Large intestine (tissue), 3 donors: ENCODE data around the gene TXNDC15. TPM values are rescaled to one million over a fixed set of nuclear protein-coding genes. Genes with fewer than 3 reads are reported as not detected.
"Not testable (repeated sequence)": the region's sequence is repeated elsewhere in the genome, so short reads cannot be mapped to it uniquely, and the experiment has no call there.

Experiments used
- DNase-seq, 2 donors: peaks; one replicate each; pipeline versions ENCODE4 v3.0.0 to v3.0.0-alpha.2; 2013
- H3K27ac ChIP-seq: one replicate; pipeline ENCODE4 v1.5.1; 2013; ENCODE audit warnings: low read length
- H3K27me3 ChIP-seq: 2 replicates; pipeline ENCODE4 v1.6.1; 2013; ENCODE audit warnings: low read length; ENCODE audit not compliant: control insufficient read depth, insufficient read depth
- H3K36me3 ChIP-seq: 2 replicates; pipeline ENCODE4 v1.6.1; 2013; ENCODE audit warnings: low read length; ENCODE audit not compliant: control insufficient read depth, insufficient read depth
- H3K4me1 ChIP-seq: one replicate; pipeline ENCODE4 v1.6.1; 2013; ENCODE audit warnings: low read length; ENCODE audit not compliant: control insufficient read depth, insufficient read depth
- H3K4me3 ChIP-seq: one replicate; pipeline ENCODE4 v1.5.1; 2013; ENCODE audit warnings: low read length
- H3K9me3 ChIP-seq: one replicate; pipeline ENCODE4 v1.6.1; 2013; ENCODE audit warnings: mild to moderate bottlenecking, low read depth, low read length, moderate library complexity; ENCODE audit not compliant: control insufficient read depth
- WGBS: methylation state at CpG from one replicate; pipeline ENCODE4 v1.1.5; 2013; ENCODE audit warnings: low lambda C conversion rate; ENCODE audit not compliant: insufficient coverage; 5-methylcytosine and 5-hydroxymethylcytosine counted together
- polyA plus RNA-seq: library from polyadenylated mRNA; unstranded; fragments of 120-200 nt; gene quantifications from one replicate; pipeline ENCODE4 v1.2.1, GENCODE V29; 2013

The TXNDC15 gene
- polyA plus RNA-seq, 1 donor: 39.0 TPM

DNA sequence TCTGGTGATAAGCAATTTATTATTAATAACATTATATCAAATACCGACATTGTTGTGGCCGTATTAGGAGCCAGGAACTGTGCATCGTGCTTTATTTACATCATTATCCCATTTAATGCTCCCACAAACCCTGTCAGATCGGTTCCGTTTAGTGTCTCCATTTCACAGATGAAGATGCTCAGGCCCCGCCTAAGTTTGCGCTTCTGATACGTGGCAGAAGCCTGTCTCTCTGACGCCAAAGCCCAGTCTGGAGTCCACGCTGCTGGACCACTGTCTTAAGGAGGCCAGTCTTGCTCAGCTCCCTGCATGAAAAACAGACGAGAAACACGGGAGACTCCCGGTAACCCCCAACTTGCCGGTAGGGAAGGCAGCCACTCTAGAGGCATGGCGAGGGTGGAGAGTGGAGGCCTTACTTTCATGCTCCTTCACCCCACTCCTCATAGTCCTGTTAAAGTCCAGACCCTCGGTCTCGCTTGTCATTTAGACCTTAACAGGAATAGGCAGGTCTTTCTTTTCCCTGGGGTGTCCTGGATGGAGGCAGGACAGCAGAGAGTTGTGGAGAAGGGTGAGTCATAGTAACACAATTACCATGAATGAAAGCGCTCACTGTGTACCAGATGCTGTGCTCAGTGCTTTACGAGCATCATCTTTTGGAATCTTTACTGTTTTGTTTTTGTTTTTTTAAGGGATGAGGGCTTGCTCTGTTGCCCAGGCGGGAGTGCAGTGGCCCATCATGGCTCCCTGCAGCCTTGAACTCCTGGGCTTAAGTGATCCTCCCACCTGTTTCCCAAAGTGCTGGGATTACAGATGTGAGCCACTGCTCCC, 872 bp downstream of the TXNDC15 start:
- Histone ChIP-seq H3K4me1 (peaks cover 9% of the 10 kb centered on the region), H3K9me3 (no peaks in the 10 kb centered on the region), H3K27me3 (no peaks in the 10 kb centered on the region), H3K4me3 (peak overlapping the region; percentile 89), H3K36me3 (peaks cover 6% of the 10 kb centered on the region), H3K27ac (peak overlapping the region; percentile 88)
- DNase-seq: peak; percentile 26 to 63
- 45% methylated on average over 2 of the region's 20 CpGs for WGBS

DNA sequence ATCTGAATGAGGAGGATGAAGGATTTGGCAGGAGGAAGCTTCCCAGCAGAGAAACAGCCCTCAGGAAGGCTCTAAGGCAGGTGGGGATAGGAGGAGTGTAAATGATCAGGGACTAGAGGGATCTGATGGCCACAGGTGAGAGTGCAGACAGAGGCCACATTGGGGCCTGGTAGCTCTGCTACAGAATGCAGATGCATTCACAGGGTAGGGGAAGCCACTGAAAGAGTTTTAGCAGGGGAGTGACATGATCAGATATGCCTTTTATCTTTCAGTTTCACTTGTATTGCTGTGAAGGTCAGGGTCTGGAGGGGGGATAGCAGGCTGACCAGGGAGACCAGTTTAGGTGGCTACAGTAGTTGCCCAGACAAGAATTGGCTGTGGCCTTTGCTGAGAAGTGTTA, 3.0 kb downstream of the TXNDC15 start:
- Histone ChIP-seq H3K27me3 (no peaks in the 10 kb centered on the region), H3K9me3 (no peaks in the 10 kb centered on the region), H3K4me3 (no peak overlapping the region), H3K4me1 (peaks cover 9% of the 10 kb centered on the region), H3K36me3 (peaks cover 6% of the 10 kb centered on the region), H3K27ac (no peak overlapping the region)
- no peak for DNase-seq

DNA sequence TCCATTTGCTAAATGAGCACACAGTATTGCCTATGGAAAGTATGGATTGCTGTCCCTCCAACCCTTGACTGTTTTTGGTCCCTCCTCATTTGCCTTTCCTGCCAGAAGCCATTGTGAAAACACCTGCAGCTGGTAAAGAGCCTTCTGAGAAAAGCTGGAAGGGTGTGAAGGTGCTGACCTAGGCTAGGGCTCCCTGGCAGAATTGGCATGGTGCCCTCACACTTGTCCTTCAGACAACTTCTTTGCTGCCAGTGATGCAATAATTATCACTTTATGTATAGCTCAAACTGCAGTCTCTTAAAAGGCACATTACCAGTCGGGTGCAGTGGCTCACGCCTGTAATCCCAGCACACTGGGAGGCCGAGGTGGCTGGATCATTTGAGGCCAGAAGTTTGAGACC, 4.2 kb downstream of the TXNDC15 start:
- no peaks in the 10 kb centered on the region for H3K9me3 ChIP-seq
- WGBS: no CpG with 5 or more reads among the region's 3 CpGs
- no peaks in the 10 kb centered on the region for H3K27me3 ChIP-seq
- H3K36me3 ChIP-seq: peaks cover 6% of the 10 kb centered on the region
- no peak overlapping the region for H3K27ac ChIP-seq
- DNase-seq: no peak
- H3K4me1 ChIP-seq: peaks cover 9% of the 10 kb centered on the region
- H3K4me3 ChIP-seq: no peak overlapping the region

DNA sequence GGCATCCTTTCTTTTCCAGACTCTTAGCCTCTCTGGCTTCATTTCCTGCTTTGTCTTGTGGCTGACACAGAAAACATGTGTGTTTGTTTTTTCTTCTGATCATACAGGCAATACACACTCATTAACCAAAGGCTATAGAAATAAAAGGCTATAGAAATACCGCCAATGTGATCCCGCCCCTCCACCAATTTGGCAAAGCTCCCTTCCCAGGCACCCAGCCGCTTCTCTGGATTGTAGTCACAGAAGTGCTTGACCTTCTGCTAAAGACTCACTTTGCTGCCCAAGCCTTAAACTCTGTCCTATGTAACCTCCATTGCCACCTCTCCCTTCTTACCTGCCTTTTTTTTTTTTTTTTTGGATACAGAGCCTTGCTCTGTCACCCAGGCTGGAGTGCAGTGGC, 5.3 kb downstream of the TXNDC15 start:
- no peak overlapping the region for H3K27ac ChIP-seq
- no CpG with 5 or more reads among the region's 3 CpGs for WGBS
- no peak for DNase-seq
- H3K4me1 ChIP-seq: peaks cover 5% of the 10 kb centered on the region
- peaks cover 6% of the 10 kb centered on the region for H3K36me3 ChIP-seq
- no peaks in the 10 kb centered on the region for H3K9me3 ChIP-seq
- no peaks in the 10 kb centered on the region for H3K27me3 ChIP-seq
- H3K4me3 ChIP-seq: no peak overlapping the region

DNA sequence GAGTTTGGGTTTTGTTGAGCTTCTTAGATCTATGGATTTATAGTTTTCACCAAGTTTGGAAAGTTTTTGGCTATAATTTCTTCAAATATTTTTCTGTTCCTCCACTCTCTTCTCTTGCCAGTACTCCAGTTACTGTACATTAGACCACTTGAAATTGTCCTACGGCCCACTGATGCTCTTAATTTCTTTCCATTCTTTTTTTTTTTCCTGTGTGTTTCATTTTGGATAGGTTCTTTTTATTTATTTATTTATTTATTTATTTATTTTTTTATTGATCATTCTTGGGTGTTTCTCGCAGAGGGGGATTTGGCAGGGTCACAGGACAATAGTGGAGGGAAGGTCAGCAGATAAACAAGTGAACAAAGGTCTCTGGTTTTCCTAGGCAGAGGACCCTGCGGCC, 6.8 kb downstream of the TXNDC15 start:
- H3K4me1 ChIP-seq, H3K27me3 ChIP-seq, H3K4me3 ChIP-seq, DNase-seq, H3K27ac ChIP-seq, H3K36me3 ChIP-seq, H3K9me3 ChIP-seq: not testable (repeated sequence)
- 75% methylated on average over 1 of the region's 3 CpGs for WGBS

DNA sequence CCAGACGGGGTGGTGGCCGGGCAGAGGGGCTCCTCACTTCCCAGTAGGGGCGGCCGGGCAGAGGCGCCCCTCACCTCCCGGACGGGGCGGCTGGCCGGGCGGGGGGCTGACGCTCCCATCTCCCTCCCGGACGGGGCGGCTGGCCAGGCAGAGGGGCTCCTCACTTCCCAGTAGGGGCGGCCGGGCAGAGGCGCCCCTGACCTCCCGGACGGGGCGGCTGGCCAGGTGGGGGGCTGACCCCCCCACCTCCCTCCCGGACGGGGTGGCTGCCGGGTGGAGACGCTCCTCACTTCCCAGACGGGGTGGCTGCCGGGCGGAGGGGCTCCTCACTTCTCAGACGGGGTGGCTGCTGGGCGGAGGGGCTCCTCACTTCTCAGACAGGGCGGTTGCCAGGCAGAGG, 7.5 kb downstream of the TXNDC15 start:
- H3K27ac ChIP-seq, H3K36me3 ChIP-seq, H3K27me3 ChIP-seq, H3K4me3 ChIP-seq, H3K9me3 ChIP-seq, H3K4me1 ChIP-seq, DNase-seq: not testable (repeated sequence)
- WGBS: no CpG with 5 or more reads among the region's 30 CpGs

DNA sequence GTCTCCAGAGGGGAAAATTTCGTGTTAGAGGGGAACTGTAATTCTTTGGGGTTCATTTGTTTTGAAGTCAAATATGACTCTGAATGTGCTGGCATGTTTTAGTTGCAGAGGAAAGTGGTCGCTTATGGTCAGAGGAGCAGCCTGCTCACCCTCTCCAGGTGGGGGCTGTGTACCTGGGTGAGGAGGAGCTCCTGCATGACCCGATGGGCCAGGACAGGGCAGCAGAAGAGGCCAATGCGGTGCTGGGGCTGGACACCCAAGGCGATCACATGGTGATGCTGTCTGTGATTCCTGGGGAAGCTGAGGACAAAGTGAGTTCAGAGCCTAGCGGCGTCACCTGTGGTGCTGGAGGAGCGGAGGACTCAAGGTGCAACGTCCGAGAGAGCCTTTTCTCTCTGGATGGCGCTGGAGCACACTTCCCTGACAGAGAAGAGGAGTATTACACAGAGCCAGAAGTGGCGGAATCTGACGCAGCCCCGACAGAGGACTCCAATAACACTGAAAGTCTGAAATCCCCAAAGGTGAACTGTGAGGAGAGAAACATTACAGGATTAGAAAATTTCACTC, 13.5 kb downstream of the TXNDC15 start:
- Histone ChIP-seq H3K27ac (no peak overlapping the region), H3K27me3 (no peaks in the 10 kb centered on the region), H3K4me3 (no peak overlapping the region), H3K4me1 (no peaks in the 10 kb centered on the region), H3K9me3 (no peaks in the 10 kb centered on the region), H3K36me3 (peaks cover 11% of the 10 kb centered on the region)
- DNase-seq: no peak
- WGBS: no CpG with 5 or more reads among the region's 14 CpGs

DNA sequence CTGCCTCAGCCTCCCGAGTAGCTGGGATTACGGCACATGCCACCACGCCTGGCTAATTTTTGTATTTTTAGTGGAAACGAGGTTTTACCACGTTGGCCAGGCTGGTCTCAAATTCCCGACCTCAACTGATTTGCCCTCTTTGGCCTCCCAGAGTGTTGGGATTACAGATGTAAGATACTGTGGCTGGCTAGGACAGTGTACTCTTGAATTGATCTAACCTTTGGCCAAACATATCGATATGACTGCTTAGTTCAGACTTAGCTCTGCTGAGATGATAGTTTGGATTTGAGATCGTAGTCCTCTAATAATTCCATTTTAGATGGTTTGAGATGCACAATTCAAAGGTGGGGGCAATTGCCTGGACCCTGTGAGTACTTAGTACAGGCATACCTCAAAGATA, 15.2 kb downstream of the TXNDC15 start:
- Histone ChIP-seq H3K9me3 (no peaks in the 10 kb centered on the region), H3K27me3 (no peaks in the 10 kb centered on the region), H3K4me3 (no peak overlapping the region), H3K27ac (no peak overlapping the region), H3K36me3 (peaks cover 20% of the 10 kb centered on the region), H3K4me1 (no peaks in the 10 kb centered on the region)
- 100% methylated on average over 3 of the region's 8 CpGs for WGBS
- no peak for DNase-seq

DNA sequence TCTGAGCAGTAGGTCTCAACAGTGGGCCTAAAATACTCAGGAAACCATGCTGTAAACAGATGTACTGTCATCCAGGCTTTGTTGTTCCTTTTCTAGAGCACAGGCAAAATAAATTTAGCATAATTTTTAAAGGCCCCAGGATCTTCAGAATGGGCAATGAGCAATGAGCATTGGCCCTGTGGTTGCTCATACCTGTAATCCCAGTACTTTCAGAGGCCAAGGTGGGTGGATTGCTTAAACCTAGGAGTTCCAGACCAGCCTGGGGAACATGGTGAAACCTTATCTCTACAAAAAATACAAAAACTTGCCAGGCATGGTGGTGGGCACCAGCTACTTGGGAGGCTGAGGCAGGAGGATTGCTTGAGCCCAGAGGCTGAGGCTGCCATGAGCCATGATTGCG, 17.3 kb downstream of the TXNDC15 start:
- DNase-seq: no peak
- H3K27me3 ChIP-seq: no peaks in the 10 kb centered on the region
- no peak overlapping the region for H3K4me3 ChIP-seq
- H3K4me1 ChIP-seq: no peaks in the 10 kb centered on the region
- H3K36me3 ChIP-seq: peaks cover 33% of the 10 kb centered on the region
- no peaks in the 10 kb centered on the region for H3K9me3 ChIP-seq
- H3K27ac ChIP-seq: no peak overlapping the region
- no CpG with 5 or more reads among the region's 1 CpG for WGBS

DNA sequence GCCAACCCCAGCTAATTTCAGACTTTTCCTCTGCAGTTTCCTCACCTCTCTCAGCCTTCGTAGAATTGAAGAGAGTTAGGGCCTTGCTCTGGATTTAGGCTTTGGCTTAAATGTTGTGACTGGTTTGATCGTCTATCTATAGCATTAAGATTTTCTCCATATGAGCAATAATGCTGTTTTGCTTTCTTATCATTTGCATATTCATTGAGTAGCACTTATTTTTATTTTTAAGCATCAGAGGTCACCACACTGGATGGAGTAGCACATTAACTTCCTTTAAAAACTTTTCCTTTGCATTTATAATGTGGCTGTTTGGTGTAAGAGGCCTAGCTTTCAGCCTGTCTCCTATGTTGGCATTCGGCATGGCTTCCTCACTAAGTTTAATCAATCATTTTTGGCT, 18.1 kb downstream of the TXNDC15 start:
- no peak for DNase-seq
- Histone ChIP-seq H3K27ac (no peak overlapping the region), H3K9me3 (no peaks in the 10 kb centered on the region), H3K4me3 (no peak overlapping the region), H3K36me3 (peaks cover 33% of the 10 kb centered on the region), H3K4me1 (no peaks in the 10 kb centered on the region), H3K27me3 (no peaks in the 10 kb centered on the region)
- no CpG with 5 or more reads among the region's 3 CpGs for WGBS

DNA sequence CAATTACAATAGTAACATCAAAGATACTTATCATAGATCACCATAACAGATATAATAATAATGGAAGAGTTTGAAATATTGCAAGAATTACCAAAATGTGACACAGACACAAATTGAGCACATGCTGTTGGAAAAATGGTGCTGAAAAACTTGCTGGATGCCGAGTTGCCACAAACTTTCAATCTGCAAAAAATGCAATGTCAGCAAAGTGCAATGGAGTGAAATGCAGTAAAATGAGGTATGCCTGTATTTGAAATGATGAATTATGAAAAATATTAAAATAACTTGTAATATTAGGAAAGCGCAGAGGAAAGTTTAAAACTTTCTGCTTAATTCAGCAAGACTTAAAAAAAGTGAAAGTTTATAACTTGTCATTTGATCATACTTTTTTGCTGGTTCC, 18.8 kb downstream of the TXNDC15 start:
- Histone ChIP-seq H3K27me3 (no peaks in the 10 kb centered on the region), H3K4me1 (no peaks in the 10 kb centered on the region), H3K36me3 (peaks cover 33% of the 10 kb centered on the region), H3K9me3 (no peaks in the 10 kb centered on the region), H3K4me3 (no peak overlapping the region), H3K27ac (no peak overlapping the region)
- WGBS: 100% methylated on average over 2 of the region's 2 CpGs
- DNase-seq: no peak
